ENCODE results near the gene BMPER. TPM values are rescaled to one million over a fixed set of nuclear protein-coding genes. Genes with fewer than 3 reads are reported as not detected.

BMPER gene
- polyA plus RNA-seq, 1 donor from 2014 or later: 2.1 TPM

GRCh38 chr7:34075523-34076370, 170.4 kb downstream of the BMPER start:
- Histone ChIP-seq H3K27ac (ENCODE audit: low read length) (no peak overlapping the region), H4K20me1 (ENCODE audit: insufficient read depth) (no peaks in the 10 kb centered on the region), H3K9me2 (ENCODE audit: insufficient read depth, low read length) (no peaks in the 10 kb centered on the region), H3K27me3 (ENCODE audit: insufficient read depth, low read depth, low read length) (no peaks in the 10 kb centered on the region), H3K79me2 (replicated peaks; ENCODE audit: insufficient read depth, low read length) (no peaks in the 10 kb centered on the region), H2AFZ (ENCODE audit: low read depth, low read length) (no peak overlapping the region), H3K9ac (ENCODE audit: low read length) (no peak overlapping the region), H3K9me3 (ENCODE audit: low read length) (no peaks in the 10 kb centered on the region), H3K4me2 (ENCODE audit: low read length) (no peak overlapping the region), H3K36me3 (ENCODE audit: insufficient read depth, low read length) (no peaks in the 10 kb centered on the region), H3K4me3 (ENCODE audit: low read length) (no peak overlapping the region), H3F3A (ENCODE audit: insufficient read depth, low read length, poor library complexity, severe bottlenecking) (no peaks in the 10 kb centered on the region)
- no peak for TF ChIP-seq EP300 (conservative IDR thresholded peaks at IDR 0.05; ENCODE audit: poor library complexity, severe bottlenecking)
- no peak for TF ChIP-seq POLR2AphosphoS5 (IDR thresholded peaks at IDR 0.05)
- TF ChIP-seq MXI1 (conservative IDR thresholded peaks at IDR 0.05; ENCODE audit: poor library complexity, severe bottlenecking): no peak
- no peak for TF ChIP-seq CTCF (IDR thresholded peaks at IDR 0.05; ENCODE audit: poor library complexity, severe bottlenecking)
- no peak for TF ChIP-seq EZH2 (IDR thresholded peaks at IDR 0.05; ENCODE audit: borderline replicate concordance, insufficient read depth, low read length, poor library complexity, severe bottlenecking)
- no peak for TF ChIP-seq RAD21 (conservative IDR thresholded peaks at IDR 0.05)
- no peak for TF ChIP-seq TAF1 (IDR thresholded peaks at IDR 0.05; ENCODE audit: low read depth)
- TF ChIP-seq REST (IDR thresholded peaks at IDR 0.05; ENCODE audit: borderline replicate concordance): no peak
- TF ChIP-seq SMC3 (conservative IDR thresholded peaks at IDR 0.05; ENCODE audit: poor library complexity): no peak

GRCh38 chr7:34077168-34077567, 171.8 kb downstream of the BMPER start:
- Histone ChIP-seq H3K4me3 (ENCODE audit: low read length) (no peak overlapping the region), H3F3A (ENCODE audit: insufficient read depth, low read length, poor library complexity, severe bottlenecking) (no peaks in the 10 kb centered on the region), H3K4me2 (ENCODE audit: low read length) (no peak overlapping the region), H3K27ac (ENCODE audit: low read length) (no peak overlapping the region), H3K9me2 (ENCODE audit: insufficient read depth, low read length) (no peaks in the 10 kb centered on the region), H3K9me3 (ENCODE audit: low read length) (no peaks in the 10 kb centered on the region), H3K9ac (ENCODE audit: low read length) (no peak overlapping the region), H2AFZ (ENCODE audit: low read depth, low read length) (no peak overlapping the region), H3K27me3 (ENCODE audit: insufficient read depth, low read depth, low read length) (no peaks in the 10 kb centered on the region), H3K79me2 (replicated peaks; ENCODE audit: insufficient read depth, low read length) (no peaks in the 10 kb centered on the region), H4K20me1 (ENCODE audit: insufficient read depth) (no peaks in the 10 kb centered on the region), H3K36me3 (ENCODE audit: insufficient read depth, low read length) (no peaks in the 10 kb centered on the region)
- TF ChIP-seq POLR2AphosphoS5 (IDR thresholded peaks at IDR 0.05): no peak
- no peak for TF ChIP-seq CTCF (IDR thresholded peaks at IDR 0.05; ENCODE audit: poor library complexity, severe bottlenecking)
- no peak for TF ChIP-seq REST (IDR thresholded peaks at IDR 0.05; ENCODE audit: borderline replicate concordance)
- no peak for TF ChIP-seq RAD21 (conservative IDR thresholded peaks at IDR 0.05)

All from neural cell (in vitro differentiated cells).